ENCODE data around the gene TRMT61A. TPM values are rescaled to one million over a fixed set of nuclear protein-coding genes. Genes with fewer than 3 reads are reported as not detected.

TRMT61A gene
- total and polyA plus RNA-seq, 9 of the 15 experiments (the other 6 are each of a cell fraction or from before 2014, with no cell fraction given) = 0.10 to 24.8 (median 5.1) TPM

DNA sequence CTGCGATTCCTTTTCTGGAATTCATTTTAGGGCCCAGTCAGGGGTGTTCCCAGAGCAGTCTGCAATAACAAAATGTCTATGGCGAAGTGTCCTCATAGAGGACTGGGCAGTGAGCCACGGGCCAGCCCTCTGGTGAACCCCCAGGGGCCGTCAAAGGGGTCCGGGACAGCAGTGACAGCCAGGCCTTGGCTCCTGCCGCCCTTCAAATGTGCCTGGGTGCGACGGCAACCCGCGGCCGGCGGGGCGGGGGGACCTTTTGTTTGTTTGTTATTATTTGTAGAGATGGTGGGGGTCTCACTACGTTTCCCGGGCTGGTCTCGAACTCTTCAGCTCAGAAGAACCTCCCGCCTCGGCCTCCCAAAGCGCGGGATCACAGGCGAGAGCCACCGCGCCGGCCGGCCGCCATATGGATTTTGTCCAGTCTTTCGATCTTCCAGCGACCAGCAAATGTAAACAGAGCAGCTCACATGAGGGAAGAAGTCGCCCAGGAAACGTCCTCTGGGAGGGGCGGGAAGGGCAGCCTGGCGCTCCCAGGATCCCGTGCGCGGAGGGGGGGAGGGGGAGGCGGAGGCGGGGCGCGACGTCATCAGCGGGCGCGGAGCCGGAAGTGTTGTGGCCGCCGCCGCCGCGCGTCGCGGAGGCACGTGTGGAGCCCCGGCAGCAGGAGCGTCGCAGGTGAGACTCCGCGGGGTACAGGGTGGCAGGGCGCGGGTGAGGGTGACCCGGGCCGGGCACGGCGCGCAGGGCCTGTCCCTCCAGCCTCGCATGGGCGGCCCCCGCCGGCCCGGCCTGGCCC is at the start of gene TRMT61A (continued):
- TF ChIP-seq POLR2H (tag; IDR thresholded peaks at IDR 0.05; ENCODE audit: low read depth) = no peak
- peak; percentile 77 for TF ChIP-seq RBFOX2 (IDR thresholded peaks at IDR 0.05; ENCODE audit: low read depth, low read length)
- TF ChIP-seq POLR2G (IDR thresholded peaks at IDR 0.05; ENCODE audit: low read depth, low read length) = peak; percentile 72
- TF ChIP-seq RBBP5 (IDR thresholded peaks at IDR 0.05; ENCODE audit: borderline replicate concordance, insufficient read depth, low read length, poor library complexity, severe bottlenecking) = peak; percentile 59
- no peak for TF ChIP-seq FOXM1 (IDR thresholded peaks at IDR 0.05; ENCODE audit: low read depth)
- TF ChIP-seq FOXM1 (CRISPR knock-in tag; IDR thresholded peaks at IDR 0.05; ENCODE audit: low read depth) = no peak
- no peak for TF ChIP-seq HEY1 (CRISPR knock-in tag; IDR thresholded peaks at IDR 0.05; ENCODE audit: borderline replicate concordance)
- TF ChIP-seq ELF2 (CRISPR knock-in tag; IDR thresholded peaks at IDR 0.05) = peak; percentile 89
- TF ChIP-seq ADNP (tag; IDR thresholded peaks at IDR 0.05) = no peak
- no peak for TF ChIP-seq CBX1 (IDR thresholded peaks at IDR 0.05; ENCODE audit: low read depth)
- TF ChIP-seq HDAC8 (tag; IDR thresholded peaks at IDR 0.05) = no peak
- peak; percentile 72; the same call in 1 of the 2 replicates for TF ChIP-seq FOXJ2 (tag; IDR thresholded peaks at IDR 0.05)
- no peak for TF ChIP-seq ZNF318 (IDR thresholded peaks at IDR 0.05; ENCODE audit: borderline replicate concordance in 1 of 2, low read depth in 1 of 2)
- peak; percentile 63; the same call in 1 of the 2 replicates for TF ChIP-seq ESRRA (IDR thresholded peaks at IDR 0.05; ENCODE audit: borderline replicate concordance, low read depth)
- no peak for TF ChIP-seq ZNF586 (CRISPR knock-in tag; conservative IDR thresholded peaks at IDR 0.05)
- TF ChIP-seq GABPB1 (CRISPR knock-in tag; IDR thresholded peaks at IDR 0.05) = peak; percentile 47; the same call in 1 of the 2 replicates
- TF ChIP-seq HDAC1 (IDR thresholded peaks at IDR 0.05) = peak in 1 of 2 experiments; percentile 93; a peak in 2 of 4 replicates
- TF ChIP-seq U2AF2 (optimal IDR thresholded peaks at IDR 0.05; ENCODE audit: low read depth, low read length) = no peak

Measured in K562 (cell line).